ACC112 (cell line): Measurements from ENCODE around the gene VCAN.

Experiments used
- H2AFZ ChIP-seq: fragments of 200-600 bp; sonication (generic); one replicate; pipeline ENCODE4 v1.6.0; 2017; ENCODE audit warnings: antibody characterized with exemption, low read length; ENCODE audit not compliant: unreplicated experiment
- H3K27ac ChIP-seq: fragments of 200-600 bp; sonication (generic); 2 replicates; pipeline ENCODE4 v1.5.1; 2014; ENCODE audit warnings: low read depth, mild to moderate bottlenecking, antibody characterized with exemption, low read length, moderate library complexity
- H3K27me3 ChIP-seq: fragments of 200-600 bp; sonication (generic); 2 replicates; pipeline ENCODE4 v1.6.1; 2014; ENCODE audit warnings: mild to moderate bottlenecking, antibody characterized with exemption, low read length, moderate library complexity, mixed read lengths; ENCODE audit not compliant: insufficient read depth
- H3K36me3 ChIP-seq: fragments of 200-600 bp; sonication (generic); 2 replicates; pipeline ENCODE4 v1.6.1; 2016; ENCODE audit warnings: mild to moderate bottlenecking, antibody characterized with exemption, low read length, moderate library complexity, mixed read lengths; ENCODE audit not compliant: insufficient read depth
- H3K4me1 ChIP-seq: fragments of 200-600 bp; sonication (generic); one replicate; pipeline ENCODE4 v1.6.1; 2016; ENCODE audit warnings: low read length, mixed read lengths; ENCODE audit not compliant: insufficient read depth, unreplicated experiment, control insufficient read depth
- H3K4me3 ChIP-seq: fragments of 200-600 bp; sonication (generic); 2 replicates; pipeline ENCODE4 v1.5.1; 2014; ENCODE audit warnings: mild to moderate bottlenecking, low read depth, low read length
- H3K79me2 ChIP-seq: fragments of 200-600 bp; sonication (generic); one replicate; pipeline ENCODE4 v1.6.0; 2016; ENCODE audit warnings: low read length; ENCODE audit not compliant: control insufficient read depth, unreplicated experiment, insufficient read depth

The VCAN gene

DNA sequence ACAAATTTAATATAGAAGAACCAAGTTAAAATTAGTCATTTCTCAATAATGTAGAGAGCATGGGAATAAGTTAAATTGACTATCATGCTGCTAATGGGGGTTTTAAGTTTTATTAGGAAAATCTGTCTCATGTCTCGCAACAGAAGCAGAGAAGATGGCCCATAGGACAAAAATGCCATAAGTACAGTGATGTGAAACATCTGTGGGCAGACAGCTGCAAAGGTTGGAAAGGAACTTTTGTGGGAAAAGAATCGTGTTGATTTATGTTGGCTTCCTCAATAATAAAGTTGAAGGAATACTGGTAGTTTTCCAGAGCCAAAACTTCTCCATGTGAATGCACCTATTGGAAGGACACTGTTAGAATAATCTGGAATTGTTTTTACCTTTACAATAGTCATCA is 44.8 kb downstream of the VCAN start:
- no peaks in the 10 kb centered on the region for H3K27me3 ChIP-seq
- H2AFZ ChIP-seq, result peak overlapping the region; percentile 3
- no peak overlapping the region for H3K4me3 ChIP-seq
- peaks cover 29% of the 10 kb centered on the region for H3K4me1 ChIP-seq
- peaks cover 25% of the 10 kb centered on the region for H3K36me3 ChIP-seq
- H3K79me2 ChIP-seq, result no peaks in the 10 kb centered on the region
- peak overlapping the region; percentile 64 for H3K27ac ChIP-seq

DNA sequence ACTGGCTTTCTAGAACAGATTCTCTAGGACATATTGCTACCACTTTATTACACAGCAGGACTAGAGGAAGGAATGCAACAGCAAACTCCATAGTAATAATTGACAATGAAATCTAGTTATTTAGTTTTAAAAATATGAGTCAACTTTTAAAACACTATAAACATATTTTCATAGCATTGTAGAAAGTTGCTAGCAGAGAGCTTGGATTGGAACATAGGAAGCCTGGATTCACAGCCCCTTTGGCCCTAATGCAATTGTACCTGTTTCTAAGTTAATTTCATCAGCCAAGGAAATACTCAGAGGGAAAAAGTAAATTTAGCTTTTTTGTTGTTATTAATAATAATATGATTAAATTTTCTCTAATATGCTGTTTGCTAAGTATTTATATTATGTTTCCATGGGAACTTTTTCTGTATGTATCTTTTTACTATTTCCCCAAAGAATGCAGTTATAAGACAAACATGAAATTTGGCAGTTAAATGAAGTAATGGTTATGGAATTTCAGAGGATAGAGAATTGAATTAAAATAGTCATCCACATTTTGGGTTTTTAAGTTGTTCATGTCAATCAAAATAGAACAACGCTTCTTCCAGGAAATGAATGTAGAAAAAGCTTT is 45.6 kb downstream of the VCAN start:
- Histone ChIP-seq H3K4me3 (no peak overlapping the region), H3K27ac (peak overlapping the region; percentile 64), H3K36me3 (peaks cover 21% of the 10 kb centered on the region), H2AFZ (no peak overlapping the region), H3K27me3 (no peaks in the 10 kb centered on the region), H3K79me2 (no peaks in the 10 kb centered on the region), H3K4me1 (peaks cover 29% of the 10 kb centered on the region)

DNA sequence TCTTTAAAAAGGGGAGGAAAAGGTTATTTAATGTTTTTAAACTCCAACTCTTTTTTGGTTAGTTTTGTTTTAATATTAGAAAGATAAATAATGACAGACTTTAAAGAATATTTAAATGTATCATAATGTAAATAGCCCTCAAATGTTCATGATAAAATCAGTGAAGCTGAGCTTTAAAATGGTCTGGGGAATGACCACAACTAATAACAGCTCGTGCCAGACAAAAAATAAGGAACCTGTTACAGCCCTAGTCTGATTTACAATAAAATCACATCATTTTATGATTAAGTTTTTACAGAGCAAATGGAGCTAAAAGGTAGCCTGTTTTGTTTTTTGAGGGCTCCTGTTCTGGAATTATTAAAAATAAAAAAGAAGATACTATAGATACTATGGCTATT is 46.1 kb downstream of the VCAN start:
- Histone ChIP-seq H2AFZ (no peak overlapping the region), H3K4me1 (peaks cover 29% of the 10 kb centered on the region), H3K27me3 (no peaks in the 10 kb centered on the region), H3K27ac (peak overlapping the region; percentile 64), H3K4me3 (no peak overlapping the region), H3K36me3 (peaks cover 21% of the 10 kb centered on the region), H3K79me2 (no peaks in the 10 kb centered on the region)

- Histone ChIP-seq H3K4me1 (peaks cover 23% of the 10 kb centered on the region), H3K36me3 (peaks cover 21% of the 10 kb centered on the region), H2AFZ (no peak overlapping the region), H3K27me3 (no peaks in the 10 kb centered on the region), H3K79me2 (no peaks in the 10 kb centered on the region), H3K27ac (peak overlapping the region; percentile 26), H3K4me3 (no peak overlapping the region)
Observed at GRCh38 chr5:83518319-83519061, 46.9 kb downstream of the VCAN start.

DNA sequence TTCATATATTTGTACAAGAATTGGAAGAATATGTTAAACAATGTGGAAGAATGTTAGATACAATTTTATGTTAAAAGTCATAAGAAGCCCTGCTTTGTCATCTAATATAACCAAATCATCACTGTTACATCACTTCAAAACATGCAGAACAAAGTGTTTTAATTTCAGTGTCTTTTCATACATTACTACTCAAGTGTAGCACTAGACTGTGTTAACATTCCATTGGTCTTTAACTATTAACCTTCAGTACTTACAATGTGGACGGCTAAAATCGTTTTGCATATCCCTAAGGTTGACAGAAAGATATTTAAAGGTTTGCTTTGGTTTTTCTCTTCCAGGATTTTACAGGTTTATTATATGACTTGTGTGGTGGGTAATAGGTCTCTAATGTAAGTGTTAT is 50.9 kb downstream of the VCAN start:
- H3K4me3 ChIP-seq, result no peak overlapping the region
- no peaks in the 10 kb centered on the region for H3K27me3 ChIP-seq
- peaks cover 16% of the 10 kb centered on the region for H3K36me3 ChIP-seq
- H3K27ac ChIP-seq, result no peak overlapping the region
- H3K4me1 ChIP-seq, result peaks cover 13% of the 10 kb centered on the region
- no peaks in the 10 kb centered on the region for H3K79me2 ChIP-seq
- no peak overlapping the region for H2AFZ ChIP-seq

DNA sequence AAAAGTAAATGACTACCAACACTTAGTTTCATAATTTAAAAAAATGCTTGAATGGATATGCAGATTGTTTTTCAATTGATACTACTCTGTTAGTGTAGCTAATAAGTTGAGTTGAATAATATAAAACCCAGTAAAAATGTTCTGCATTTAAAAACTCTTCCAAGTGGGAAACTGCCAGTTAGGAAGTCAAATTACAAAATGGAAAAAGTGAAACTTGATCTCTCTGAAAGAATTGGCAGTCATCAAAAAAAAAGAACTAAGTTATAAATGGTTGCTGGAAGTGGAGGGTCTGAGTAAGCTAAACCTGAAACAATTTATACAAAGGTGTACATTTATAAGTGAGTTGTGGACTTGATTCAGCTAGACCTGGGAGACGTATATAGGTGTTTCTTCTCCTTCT is 52.4 kb downstream of the VCAN start:
- peaks cover 15% of the 10 kb centered on the region for H3K36me3 ChIP-seq
- H3K27me3 ChIP-seq, result no peaks in the 10 kb centered on the region
- no peaks in the 10 kb centered on the region for H3K4me1 ChIP-seq
- H2AFZ ChIP-seq, result no peak overlapping the region
- H3K4me3 ChIP-seq, result no peak overlapping the region
- no peak overlapping the region for H3K27ac ChIP-seq
- H3K79me2 ChIP-seq, result no peaks in the 10 kb centered on the region

- Histone ChIP-seq H3K4me3 (no peak overlapping the region), H3K79me2 (no peaks in the 10 kb centered on the region), H3K36me3 (peaks cover 11% of the 10 kb centered on the region; the same call in 1 of the 2 replicates), H3K4me1 (no peaks in the 10 kb centered on the region), H3K27ac (no peak overlapping the region), H3K27me3 (no peaks in the 10 kb centered on the region), H2AFZ (no peak overlapping the region)
Observed at GRCh38 chr5:83524345-83524744, 52.8 kb downstream of the VCAN start.

- H3K4me3 ChIP-seq, result no peak overlapping the region
- no peaks in the 10 kb centered on the region for H3K79me2 ChIP-seq
- H3K36me3 ChIP-seq, result peaks cover 4% of the 10 kb centered on the region; the same call in 1 of the 2 replicates
- H3K27ac ChIP-seq, result no peak overlapping the region
- H3K4me1 ChIP-seq, result no peaks in the 10 kb centered on the region
- no peak overlapping the region for H2AFZ ChIP-seq
- no peaks in the 10 kb centered on the region for H3K27me3 ChIP-seq
Observed at GRCh38 chr5:83524991-83525390, 53.4 kb downstream of the VCAN start.

DNA sequence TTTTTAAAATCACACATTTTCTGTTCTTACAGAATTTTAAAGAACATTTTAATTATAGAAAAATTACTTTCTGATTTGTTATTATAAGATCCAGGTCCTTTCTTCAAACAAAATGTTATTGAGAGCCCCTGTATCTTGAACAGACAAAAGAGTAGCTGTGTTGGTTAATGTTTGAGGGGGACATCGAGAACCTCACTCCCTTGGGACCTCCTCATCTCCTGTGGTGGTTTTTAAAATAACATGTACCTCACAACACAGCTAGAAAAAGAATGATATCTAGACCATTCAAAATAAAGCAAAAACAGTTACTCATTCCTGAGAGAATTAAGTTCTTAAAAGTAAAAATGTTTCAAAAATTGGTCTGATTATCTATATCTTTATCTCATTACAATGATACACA is 54.7 kb downstream of the VCAN start:
- no peaks in the 10 kb centered on the region for H3K36me3 ChIP-seq

GRCh38 chr5:83527221-83527620 is 55.7 kb downstream of the VCAN start:
- Histone ChIP-seq H3K27me3 (no peaks in the 10 kb centered on the region), H2AFZ (no peak overlapping the region), H3K4me3 (no peak overlapping the region), H3K36me3 (no peaks in the 10 kb centered on the region), H3K4me1 (no peaks in the 10 kb centered on the region), H3K27ac (no peak overlapping the region), H3K79me2 (no peaks in the 10 kb centered on the region)

More for the DNA sequence above, 54.7 kb downstream of the VCAN start:
- Histone ChIP-seq H2AFZ (no peak overlapping the region), H3K4me3 (no peak overlapping the region), H3K27ac (no peak overlapping the region), H3K27me3 (no peaks in the 10 kb centered on the region), H3K4me1 (no peaks in the 10 kb centered on the region), H3K79me2 (no peaks in the 10 kb centered on the region)
